Glomerular endothelial cell (primary cell): ENCODE measurements around the gene ARHGAP4. TPM values are rescaled to one million over a fixed set of nuclear protein-coding genes. Genes with fewer than 3 reads are reported as not detected.

ENCODE experiments used
- DNase-seq: peaks from one replicate; pipeline ENCODE4 v3.0.0-alpha.2; 2011; ENCODE audit warnings: low read depth, low spot score; ENCODE audit errors: extremely low read depth
- total RNA-seq: library from RNA; depleted of rRNA; stranded (reverse); fragments of >200 nt; gene quantifications from 2 replicates; pipeline ENCODE4 v1.2.3, GENCODE V29; 2015

Gene ARHGAP4
- total RNA-seq, 1 donor from 2014 or later: 24.2 TPM

GRCh38 chrX:153870288-153870690 lies 55.8 kb downstream of the ARHGAP4 start:
- no peak for DNase-seq

GRCh38 chrX:153869473-153870287 lies 56.4 kb downstream of the ARHGAP4 start:
- no peak for DNase-seq

DNA sequence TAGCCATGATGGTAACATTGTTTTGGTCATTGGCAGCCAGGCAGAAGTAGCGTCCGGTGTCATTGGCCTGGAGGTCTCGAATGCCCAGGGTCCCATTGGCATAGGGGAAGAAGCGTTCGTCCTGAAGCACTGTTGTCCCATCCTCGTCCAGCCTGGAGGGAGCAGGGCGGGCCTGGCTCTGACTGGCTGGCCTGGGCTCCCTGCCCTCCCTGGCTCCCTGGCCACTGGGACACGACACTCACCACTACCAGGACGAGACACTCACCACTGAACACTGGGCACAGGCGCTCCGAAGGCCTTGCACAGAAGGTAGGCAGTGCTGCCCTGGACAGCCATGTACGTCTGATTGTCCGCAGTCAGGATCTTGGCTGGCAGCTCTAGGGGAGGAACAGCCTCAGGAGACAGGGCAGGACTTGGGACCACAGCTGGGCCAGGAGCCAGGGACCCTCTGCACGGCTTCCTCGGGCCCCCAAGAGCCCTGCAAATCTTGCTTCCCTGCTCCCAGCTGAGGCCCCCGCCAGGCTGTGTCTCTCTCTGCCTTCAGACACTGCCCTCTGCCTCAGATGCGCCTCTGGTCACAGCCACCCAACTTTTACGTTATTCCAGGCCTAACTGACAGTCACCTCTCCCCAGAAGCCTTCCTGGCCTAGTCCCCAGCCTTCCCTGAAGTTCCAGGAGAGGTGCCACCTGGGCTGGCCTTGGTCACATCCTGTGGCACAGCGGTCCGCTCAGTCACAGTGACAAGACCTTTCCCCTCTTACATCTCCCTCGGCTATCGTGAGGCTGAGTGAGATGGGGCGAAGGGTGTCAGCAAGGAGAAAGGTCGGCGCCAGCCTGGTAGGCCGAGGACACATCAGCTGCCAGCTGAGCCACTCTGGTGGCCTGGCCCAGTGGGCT lies 57.2 kb downstream of the ARHGAP4 start:
- no peak for DNase-seq

GRCh38 chrX:153867671-153868070 lies 58.4 kb downstream of the ARHGAP4 start:
- no peak for DNase-seq

DNA sequence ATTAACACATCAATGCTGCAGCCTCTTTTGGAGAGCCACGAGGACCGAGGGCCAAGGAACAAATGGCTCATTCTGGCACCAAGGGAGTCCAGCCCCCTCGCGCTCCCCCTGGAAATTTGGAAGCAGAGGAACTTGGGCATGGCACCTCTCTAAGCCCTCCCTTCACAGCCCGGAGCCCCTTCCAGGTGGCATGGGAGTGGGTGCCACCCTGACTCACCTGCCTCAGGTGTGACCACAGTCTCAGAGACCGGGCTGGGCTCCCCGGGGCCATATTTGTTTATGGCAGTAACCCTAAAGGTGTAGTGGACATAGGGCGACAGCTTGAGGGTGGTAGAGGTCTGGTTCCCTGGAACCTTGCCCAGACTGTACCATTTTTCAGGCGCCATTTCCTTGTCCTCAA lies 58.9 kb downstream of the ARHGAP4 start:
- DNase-seq: no peak

- DNase-seq: no peak
Measured at GRCh38 chrX:153866302-153867019, 59.6 kb downstream of the ARHGAP4 start.

DNA sequence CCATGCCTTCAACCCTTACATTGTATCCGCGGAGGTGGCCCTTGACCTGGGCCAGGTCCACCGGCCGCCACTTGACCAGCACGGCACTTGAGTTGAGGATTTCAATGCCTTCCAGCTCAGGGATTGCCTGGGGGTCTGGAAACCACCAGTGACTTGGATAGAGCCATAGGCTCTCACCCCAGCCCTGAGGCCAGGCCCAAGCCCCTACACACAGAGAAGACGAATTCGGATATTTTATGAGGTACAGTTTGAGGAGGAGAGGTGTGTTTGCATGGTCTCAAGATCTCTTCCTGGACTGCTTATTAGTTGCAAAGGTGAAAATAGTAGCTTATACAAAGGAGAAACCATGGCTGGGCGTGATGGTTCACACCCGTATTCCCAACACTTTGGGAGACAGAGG lies 60.4 kb downstream of the ARHGAP4 start:
- DNase-seq: no peak

DNA sequence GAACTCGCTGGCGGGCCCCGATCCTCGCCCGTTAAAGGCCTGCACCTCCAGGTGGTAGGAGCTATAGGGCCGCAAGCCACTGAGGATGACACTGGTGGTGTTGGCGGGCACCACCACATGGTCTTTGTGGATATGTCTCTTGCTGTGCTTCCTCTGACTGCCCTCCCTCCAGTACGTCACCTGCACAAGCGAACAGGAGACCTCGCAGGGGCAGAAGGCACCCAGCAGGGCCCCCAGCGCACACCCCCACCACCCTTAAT lies 60.8 kb downstream of the ARHGAP4 start:
- no peak for DNase-seq

DNA sequence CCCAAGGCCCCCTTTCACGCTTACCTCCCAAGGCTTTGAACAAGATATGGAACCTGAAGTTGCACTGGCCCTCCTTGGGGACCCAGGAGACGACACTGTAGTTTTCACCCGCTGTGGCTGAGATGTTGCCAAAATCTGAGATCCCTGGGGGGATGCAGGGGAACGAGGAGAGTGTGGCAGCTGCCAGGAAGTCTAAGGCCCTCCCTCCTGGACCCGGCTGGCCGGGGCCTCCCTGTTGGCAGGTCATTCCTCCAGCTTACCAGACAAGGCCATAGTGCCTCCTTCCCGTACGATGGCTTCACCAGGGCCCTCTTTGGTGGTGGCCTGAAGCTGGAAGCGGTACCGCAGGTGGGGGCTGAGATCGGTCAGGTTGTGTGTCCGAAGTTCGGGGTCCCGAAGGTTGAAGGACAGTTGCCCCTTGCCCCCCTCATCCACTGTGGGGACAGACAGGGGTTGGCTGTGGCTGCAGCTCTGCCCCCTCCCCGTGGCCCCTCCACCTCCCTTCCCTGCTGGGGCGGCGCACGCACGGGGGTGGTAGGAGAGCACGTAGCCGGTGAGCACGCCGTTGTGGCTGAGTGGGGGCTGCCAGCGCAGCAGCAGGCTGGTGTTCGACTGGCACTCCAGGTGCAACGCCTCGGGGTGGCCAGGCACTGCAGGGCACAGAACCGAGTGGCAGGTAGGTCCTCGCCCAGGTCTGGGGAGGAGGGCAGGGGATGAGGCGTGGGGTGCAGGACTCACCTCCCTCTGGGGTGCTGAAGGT lies 61.3 kb downstream of the ARHGAP4 start:
- DNase-seq: no peak

- no peak for DNase-seq
Measured at GRCh38 chrX:153864101-153864500, 62.0 kb downstream of the ARHGAP4 start.

DNA sequence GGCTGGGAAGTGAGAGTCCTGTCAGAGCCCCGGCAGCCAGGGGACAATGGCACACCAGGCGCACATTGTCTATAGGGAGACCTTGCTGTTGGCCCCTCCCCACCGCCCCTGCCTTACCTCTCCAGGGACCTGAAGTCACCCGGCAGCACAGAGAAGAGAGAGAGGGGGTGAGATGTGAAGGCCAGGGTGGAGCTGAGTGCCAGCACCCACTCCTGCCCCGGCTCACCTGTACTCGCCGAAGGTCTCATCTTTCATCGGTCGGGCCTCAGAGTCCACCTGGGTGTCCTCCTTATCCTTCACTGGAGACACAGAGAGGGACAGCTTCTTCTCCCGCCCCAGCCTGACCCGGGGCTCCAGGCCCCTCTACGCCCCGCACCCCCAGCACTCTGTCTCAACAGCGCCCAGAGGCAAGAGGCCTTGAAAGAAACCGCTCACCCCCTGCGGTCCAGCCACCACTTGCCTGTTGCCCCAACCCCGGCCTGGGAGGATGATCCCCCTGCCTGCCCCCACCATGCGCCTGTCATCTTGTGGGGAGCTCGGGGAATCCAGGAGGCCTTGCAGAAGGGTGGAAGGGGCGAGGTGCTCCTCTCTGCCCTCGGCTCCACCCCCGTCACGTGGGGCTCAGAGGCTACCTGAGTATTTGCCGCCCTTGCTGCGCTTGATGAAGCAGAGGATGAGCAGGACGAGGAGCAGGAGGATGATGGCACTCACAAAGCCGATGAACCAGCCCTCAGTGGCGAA lies 62.6 kb downstream of the ARHGAP4 start:
- DNase-seq: no peak

DNA sequence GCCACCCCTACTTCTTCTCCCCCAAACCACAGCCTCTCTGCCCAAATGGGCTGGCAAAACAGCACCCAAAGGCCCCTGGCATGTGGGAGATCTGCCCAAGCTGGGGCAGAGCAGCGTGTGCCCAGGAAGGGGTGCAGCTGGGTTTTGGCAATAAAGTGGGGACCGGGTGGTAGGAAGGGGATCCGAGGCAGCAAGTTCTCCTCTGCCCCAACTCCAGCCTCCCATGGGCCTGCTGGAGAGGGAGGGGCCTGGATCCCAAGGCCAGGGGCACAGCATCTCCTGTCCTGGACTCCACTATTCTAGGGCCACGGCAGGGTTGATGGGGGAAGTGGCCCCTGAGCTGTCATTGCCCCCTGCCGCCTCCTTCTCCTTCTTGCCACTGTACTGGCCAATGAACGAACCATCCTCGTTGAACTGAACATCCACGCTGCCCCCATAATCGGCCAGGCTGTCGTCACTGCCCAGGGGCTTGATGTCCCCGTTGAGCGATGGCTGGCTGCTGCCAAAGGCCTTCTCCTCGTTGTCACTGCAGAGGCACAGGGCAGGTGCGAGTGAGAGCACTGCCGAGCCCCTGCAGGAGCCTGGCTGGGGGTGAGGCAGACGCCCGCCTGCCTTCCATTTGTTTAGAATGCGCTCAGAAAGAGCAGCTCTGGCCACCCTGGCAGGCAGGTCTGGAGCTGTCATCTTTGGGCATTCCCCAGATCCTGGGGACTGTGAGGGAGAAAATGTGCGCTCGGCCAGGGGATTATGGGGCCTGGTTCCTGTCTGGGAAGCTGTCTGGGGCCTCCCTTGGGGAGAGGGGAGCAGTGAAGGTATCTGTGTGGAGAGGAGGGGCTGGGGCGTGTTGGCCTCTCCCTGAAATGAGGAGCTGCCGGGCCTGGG lies 63.5 kb downstream of the ARHGAP4 start:
- DNase-seq: no peak

DNA sequence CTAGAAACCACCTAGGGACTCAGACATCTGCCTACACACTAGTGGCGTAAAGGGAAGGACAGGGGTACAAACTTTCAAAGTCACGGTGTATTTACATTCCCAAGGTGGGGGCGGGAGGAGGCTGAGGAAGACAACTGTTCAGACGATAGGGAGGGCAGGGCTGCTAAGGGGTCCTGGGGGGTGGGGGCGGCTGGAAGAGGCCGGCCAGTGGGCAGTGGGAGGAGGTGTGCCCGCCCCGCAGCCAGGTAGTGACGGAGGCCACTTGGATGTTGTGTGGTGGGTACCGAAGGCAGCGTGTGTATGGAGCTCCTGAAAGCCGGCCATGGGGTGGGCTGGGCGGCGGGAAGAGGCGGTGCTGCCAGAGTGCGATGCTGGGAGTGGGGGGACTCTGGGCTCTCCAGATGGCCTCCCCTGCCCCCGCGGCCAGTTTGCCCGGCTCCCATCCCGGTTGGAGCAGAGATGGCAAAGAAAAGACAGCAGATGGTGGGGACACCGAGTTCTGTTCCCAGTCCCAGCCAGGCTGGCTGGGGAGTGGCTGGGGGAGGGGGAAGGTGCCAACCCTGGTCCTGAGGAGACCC lies 64.2 kb downstream of the ARHGAP4 start:
- DNase-seq: no peak

- no peak for DNase-seq
Measured at GRCh38 chrX:153861151-153861550, 64.9 kb downstream of the ARHGAP4 start.

Other genes starting within 250 kb of the ARHGAP4 start
- 17.3 and 18.7 TPM in 2 replicates for gene SLC6A8, start 238.3 kb downstream of the ARHGAP4 start, total RNA-seq
- gene BCAP31, start 201.9 kb downstream of the ARHGAP4 start, total RNA-seq: 206 and 215 TPM in 2 replicates
- gene ABCD1, start 201.4 kb downstream of the ARHGAP4 start, total RNA-seq: 13.8 and 20.9 TPM in 2 replicates
- 25.6 and 37.6 TPM in 2 replicates for gene PLXNB3, start 162.0 kb downstream of the ARHGAP4 start, total RNA-seq
- gene SRPK3, start 145.2 kb downstream of the ARHGAP4 start, total RNA-seq: 0.34 TPM in 1 of 2 replicates, not detected in the other
- gene IDH3G, start 131.9 kb downstream of the ARHGAP4 start, total RNA-seq: 94.4 and 102 TPM in 2 replicates
- 212 and 286 TPM in 2 replicates for gene SSR4, start 131.6 kb downstream of the ARHGAP4 start, total RNA-seq
- 0.10 and 0.12 TPM in 2 replicates for gene PDZD4, start 95.7 kb downstream of the ARHGAP4 start, total RNA-seq
- 1.6 and 17.1 TPM in 2 replicates for gene L1CAM, start 40.1 kb downstream of the ARHGAP4 start, total RNA-seq
- not detected in 2 replicates for gene AVPR2, start 21.6 kb downstream of the ARHGAP4 start, total RNA-seq
- gene NAA10, start 8.8 kb upstream of the ARHGAP4 start, total RNA-seq: 144 and 194 TPM in 2 replicates
- gene RENBP, start 18.4 kb upstream of the ARHGAP4 start, total RNA-seq: 19.0 and 23.7 TPM in 2 replicates
- gene HCFC1, start 45.6 kb upstream of the ARHGAP4 start, total RNA-seq: 54.4 and 91.0 TPM in 2 replicates
- 3.3 and 6.7 TPM in 2 replicates for gene TMEM187, start 46.5 kb upstream of the ARHGAP4 start, total RNA-seq
- gene IRAK1, start 93.6 kb upstream of the ARHGAP4 start, total RNA-seq: 106 and 116 TPM in 2 replicates
- gene MECP2, start 171.5 kb upstream of the ARHGAP4 start, total RNA-seq: 28.8 and 45.2 TPM in 2 replicates
- not detected in 2 replicates for gene OPN1LW, start 218.0 kb upstream of the ARHGAP4 start, total RNA-seq